CD4-positive, alpha-beta T cell (primary cell): Measurements from ENCODE around the gene COA8. TPM values are rescaled to one million over a fixed set of nuclear protein-coding genes. Genes with fewer than 3 reads are reported as not detected.
A peak's percentile ranks its signal among the peaks of the same experiment; 100 is the strongest.

Source experiments
- ATAC-seq: fragments of 200-7000 bp; cut with Tn5 transposase; one replicate; pipeline ENCODE4 v1.10.0; 2022; ENCODE audit warnings: mild to moderate bottlenecking; ENCODE audit not compliant: poor library complexity
- CTCF ChIA-PET: fragments of 350-600 bp; sonication (Branson Sonifier 250); formaldehyde crosslinking; loops from one replicate; lab custom pipeline; 2021; ENCODE audit warnings: antibody characterized with exemption, inconsistent platforms; lab: Charles Lee
- POLR2A ChIA-PET: fragments of 350-600 bp; sonication (Branson Sonifier 250); formaldehyde crosslinking; loops from one replicate; lab custom pipeline; 2021; ENCODE audit warnings: antibody characterized with exemption, inconsistent platforms; lab: Charles Lee
- DNase-seq, 14 experiments: peaks; one replicate each; pipeline ENCODE4 v3.0.0-alpha.2; 2013 to 2020; ENCODE audit warnings: mixed read lengths in 2 of 14
- H3K27ac ChIP-seq, 2 donors: one replicate each; pipeline versions ENCODE4 v1.5.1 to v1.7.0; 2013; ENCODE audit warnings: low read length in 2 of 2, low read depth in 1 of 2, mild to moderate bottlenecking in 1 of 2
- H3K27me3 ChIP-seq, 2 experiments: 1 replicate in 1 of 2; 2 replicates in 1 of 2; pipeline versions ENCODE4 v1.6.1 to v1.7.0; 2013; ENCODE audit warnings: low read length in 2 of 2, control low read depth in 1 of 2, mild to moderate bottlenecking in 1 of 2, moderate library complexity in 1 of 2; ENCODE audit not compliant: insufficient read depth in 2 of 2, control insufficient read depth in 1 of 2
- H3K36me3 ChIP-seq: one replicate; pipeline ENCODE4 v1.6.1; 2013; ENCODE audit warnings: low read length, control low read depth; ENCODE audit not compliant: insufficient read depth
- H3K4me1 ChIP-seq: one replicate; pipeline ENCODE4 v1.6.1; 2013; ENCODE audit warnings: low read length, control low read depth; ENCODE audit not compliant: insufficient read depth
- H3K4me3 ChIP-seq: one replicate; pipeline ENCODE4 v1.5.1; 2013; ENCODE audit warnings: mild to moderate bottlenecking, low read length, moderate library complexity
- H3K9me3 ChIP-seq, 2 experiments: 1 replicate in 1 of 2; 2 replicates in 1 of 2; pipeline versions ENCODE4 v1.6.1 to v1.7.0; 2013; ENCODE audit warnings: low read length in 2 of 2, mild to moderate bottlenecking in 2 of 2, control low read depth in 1 of 2, moderate library complexity in 1 of 2; ENCODE audit not compliant: control insufficient read depth in 1 of 2, insufficient read depth in 1 of 2
- H3K27ac Mint-ChIP-seq: one replicate; pipeline ENCODE4 v1.8.0; 2020; ENCODE audit warnings: mixed read lengths
- H3K27me3 Mint-ChIP-seq: one replicate; pipeline ENCODE4 v1.8.0; 2021; ENCODE audit warnings: mixed read lengths
- H3K36me3 Mint-ChIP-seq: one replicate; pipeline ENCODE4 v1.8.0; 2021; ENCODE audit warnings: low read depth, mixed read lengths
- H3K4me1 Mint-ChIP-seq: one replicate; pipeline ENCODE4 v1.8.0; 2021; ENCODE audit warnings: low read depth, mixed read lengths
- H3K4me3 Mint-ChIP-seq: one replicate; pipeline ENCODE4 v1.8.0; 2020; ENCODE audit warnings: mild to moderate bottlenecking, mixed read lengths
- H3K9me3 Mint-ChIP-seq: one replicate; pipeline ENCODE4 v1.8.0; 2020; ENCODE audit warnings: mixed read lengths
- intact Hi-C, 2 experiments: fragments of 100-400 bp; cut with DNase I in 1 of 2; cut with micrococcal nuclease in 1 of 2; formaldehyde crosslinking; loops; one replicate each; pipeline versions ENCODE4 v1.15.1 to v1.9.0; 2023 to 2025; cut with DNase I, micrococcal nuclease
- total RNA-seq, 174 experiments: library from RNA in 2 of 174; stranded (reverse) in 2 of 174; gene quantifications; one replicate each; pipeline ENCODE4 v1.2.3 and lab custom pipeline; 2021 to 2026
- TF ChIP-seq, protein P1 (sequence below): fragments of 200-600 bp; IDR thresholded peaks from one replicate; pipeline ENCODE4 v1.8.0; 2022; ENCODE audit warnings: antibody characterized with exemption, mild to moderate bottlenecking

Gene COA8
- total RNA-seq, 2 experiments from 2014 or later: 9.1 to 10.7 TPM

DNA sequence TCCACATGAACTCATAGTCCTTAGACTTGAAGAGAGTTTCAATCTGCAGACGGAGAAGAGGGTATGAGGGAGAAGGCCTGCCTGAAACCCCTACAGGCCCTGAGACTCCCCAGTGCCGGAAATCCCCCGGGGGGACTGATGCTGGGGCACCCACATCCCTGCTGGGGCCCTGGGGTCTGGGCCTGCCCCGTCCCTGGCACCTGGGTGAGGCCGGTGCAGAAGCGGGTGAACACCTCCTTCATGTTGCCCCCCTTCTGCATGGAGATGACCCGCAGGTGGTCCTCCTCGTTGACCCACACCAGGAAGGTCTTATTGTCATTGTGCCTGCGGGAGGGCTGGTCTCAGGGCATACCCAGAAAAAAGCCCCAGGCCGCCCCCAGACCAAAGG lies 42.5 kb upstream of the COA8 start:
- no peaks in the 10 kb centered on the region for H3K36me3 Mint-ChIP-seq
- H3K27ac Mint-ChIP-seq: no peak overlapping the region
- Histone ChIP-seq H3K27ac (no peak overlapping the region), H3K27me3 (peaks cover 11 to 19% of the 10 kb centered on the region in 2 experiments), H3K36me3 (no peaks in the 10 kb centered on the region), H3K9me3 (peaks cover 0 to 15% of the 10 kb centered on the region in 2 experiments), H3K4me1 (peaks cover 42% of the 10 kb centered on the region), H3K4me3 (peak overlapping the region; percentile 50)
- DNase-seq (peak in 1 of 14 experiments; percentile 32), ATAC-seq (no peak)
- ChIA-PET CTCF (interaction anchor here (1.3 to 1.8 kb wide), 3 partner anchors 16 to 129 kb away, joined by 3 to 7 read pairs (median 5); no protein-coding TSS in a partner anchor), POLR2A (interaction anchor here (2.3 kb wide), 1 partner anchor 8 kb away, joined by 9 read pairs; the partner anchor contains the start of gene TRMT61A)
- TF ChIP-seq, protein P1, sequence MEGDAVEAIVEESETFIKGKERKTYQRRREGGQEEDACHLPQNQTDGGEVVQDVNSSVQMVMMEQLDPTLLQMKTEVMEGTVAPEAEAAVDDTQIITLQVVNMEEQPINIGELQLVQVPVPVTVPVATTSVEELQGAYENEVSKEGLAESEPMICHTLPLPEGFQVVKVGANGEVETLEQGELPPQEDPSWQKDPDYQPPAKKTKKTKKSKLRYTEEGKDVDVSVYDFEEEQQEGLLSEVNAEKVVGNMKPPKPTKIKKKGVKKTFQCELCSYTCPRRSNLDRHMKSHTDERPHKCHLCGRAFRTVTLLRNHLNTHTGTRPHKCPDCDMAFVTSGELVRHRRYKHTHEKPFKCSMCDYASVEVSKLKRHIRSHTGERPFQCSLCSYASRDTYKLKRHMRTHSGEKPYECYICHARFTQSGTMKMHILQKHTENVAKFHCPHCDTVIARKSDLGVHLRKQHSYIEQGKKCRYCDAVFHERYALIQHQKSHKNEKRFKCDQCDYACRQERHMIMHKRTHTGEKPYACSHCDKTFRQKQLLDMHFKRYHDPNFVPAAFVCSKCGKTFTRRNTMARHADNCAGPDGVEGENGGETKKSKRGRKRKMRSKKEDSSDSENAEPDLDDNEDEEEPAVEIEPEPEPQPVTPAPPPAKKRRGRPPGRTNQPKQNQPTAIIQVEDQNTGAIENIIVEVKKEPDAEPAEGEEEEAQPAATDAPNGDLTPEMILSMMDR: no peak
- peaks cover 10% of the 10 kb centered on the region for H3K4me1 Mint-ChIP-seq
- peaks cover 23% of the 10 kb centered on the region for H3K27me3 Mint-ChIP-seq
- intact Hi-C loops: no loop called here
- H3K9me3 Mint-ChIP-seq: no peaks in the 10 kb centered on the region
- H3K4me3 Mint-ChIP-seq: no peak overlapping the region

DNA sequence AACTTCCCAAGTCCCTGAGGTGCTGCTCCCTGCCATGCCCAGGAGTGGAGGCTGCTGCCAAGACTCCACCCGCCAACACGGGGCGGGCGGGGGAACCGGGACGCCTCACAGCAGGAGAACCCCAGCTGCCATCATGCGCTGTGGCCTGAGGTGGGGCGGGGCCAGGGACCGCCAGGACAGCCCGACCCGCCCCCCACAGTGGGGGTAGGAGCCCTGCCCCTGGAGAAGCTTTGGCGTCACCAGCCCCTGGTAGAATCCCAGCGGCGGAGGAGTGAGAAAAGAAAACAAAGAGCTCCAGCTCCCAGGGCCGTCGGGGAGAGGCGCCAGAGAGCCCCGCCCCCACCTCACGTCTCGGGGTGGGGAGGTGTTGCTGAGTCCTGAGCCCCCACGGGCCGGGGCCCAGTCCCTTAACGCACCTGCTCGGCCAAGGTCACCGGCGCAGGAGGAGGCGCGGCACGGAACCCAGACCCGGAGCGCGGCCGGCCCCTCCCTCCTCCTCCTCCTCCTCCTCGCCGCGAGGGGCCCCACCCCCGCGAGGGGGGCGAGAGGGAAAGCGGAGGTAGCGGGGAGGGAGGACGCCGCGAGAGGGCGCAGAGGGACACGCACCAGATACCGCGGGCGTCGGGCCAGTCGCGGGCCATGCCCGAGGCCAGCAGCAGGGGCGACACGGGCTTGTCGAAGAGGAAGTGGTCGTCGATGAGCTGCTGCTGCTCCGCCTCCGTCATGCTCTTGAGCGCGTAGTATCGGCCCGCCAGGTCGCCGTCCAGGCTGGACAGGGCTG lies 41.9 kb upstream of the COA8 start:
- peak overlapping the region; percentile 50 for H3K4me3 ChIP-seq
- TF ChIP-seq, protein P1: peak; percentile 57
- Mint-ChIP-seq H3K4me3 (peak overlapping the region; percentile 60), H3K27ac (no peak overlapping the region), H3K36me3 (no peaks in the 10 kb centered on the region), H3K27me3 (peaks cover 23% of the 10 kb centered on the region), H3K4me1 (peaks cover 10% of the 10 kb centered on the region), H3K9me3 (no peaks in the 10 kb centered on the region)
- H3K36me3 ChIP-seq: no peaks in the 10 kb centered on the region
- peaks cover 0 to 15% of the 10 kb centered on the region in 2 experiments for H3K9me3 ChIP-seq
- intact Hi-C loops: no loop called here
- H3K27ac ChIP-seq: no peak overlapping the region
- ATAC-seq (peak; percentile 73), DNase-seq (peak; percentile 31 to 88 (median 62))
- POLR2A ChIA-PET: interaction anchor here (1.1 kb wide), 3 partner anchors 10 to 22 kb away, joined by 3 to 4 read pairs (median 3); no protein-coding TSS in a partner anchor
- CTCF ChIA-PET: interaction anchor here (1.2 to 1.8 kb wide), 5 partner anchors 16 to 130 kb away, joined by 3 to 7 read pairs (median 3); no protein-coding TSS in a partner anchor
- H3K27me3 ChIP-seq: peaks cover 11 to 19% of the 10 kb centered on the region in 2 experiments
- peaks cover 42% of the 10 kb centered on the region for H3K4me1 ChIP-seq

DNA sequence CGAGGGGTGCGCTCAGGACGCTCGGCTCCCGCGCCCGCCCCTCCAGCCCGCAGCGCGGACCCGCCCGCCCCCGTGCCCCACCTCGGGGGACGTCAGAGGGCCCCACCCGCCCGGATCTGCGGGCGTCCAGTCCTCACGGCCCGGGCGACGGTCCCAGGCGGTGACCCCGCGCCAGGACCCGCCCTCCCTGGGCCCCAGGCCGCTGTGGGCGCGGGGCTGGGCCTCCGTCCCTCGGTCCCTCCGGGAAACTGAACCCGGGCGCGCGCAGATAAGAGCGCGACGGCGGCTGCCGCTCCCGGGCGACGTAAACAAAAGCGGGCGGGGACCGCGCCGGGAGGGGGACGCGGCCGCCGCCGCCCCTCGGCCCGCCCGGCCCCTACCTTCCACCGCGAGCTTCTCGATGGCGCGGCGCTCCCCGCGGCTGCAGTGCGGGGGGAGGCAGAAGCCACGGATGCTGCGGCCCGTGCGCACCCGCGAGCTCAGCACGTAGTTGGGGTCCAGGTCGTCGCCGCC lies 41.3 kb upstream of the COA8 start:
- no peaks in the 10 kb centered on the region for H3K36me3 Mint-ChIP-seq
- DNase-seq (peak in 4 of 14 experiments; percentile 17 to 50 (median 38)), ATAC-seq (peak; percentile 23)
- POLR2A ChIA-PET: interaction anchor here (1.1 kb wide), 3 partner anchors 9 to 21 kb away, joined by 3 to 4 read pairs (median 3); no protein-coding TSS in a partner anchor
- peak overlapping the region; percentile 50 for H3K4me3 ChIP-seq
- intact Hi-C loops: no loop called here
- peaks cover 42% of the 10 kb centered on the region for H3K4me1 ChIP-seq
- H3K4me1 Mint-ChIP-seq: peaks cover 10% of the 10 kb centered on the region
- H3K9me3 ChIP-seq: peaks cover 0 to 15% of the 10 kb centered on the region in 2 experiments
- CTCF ChIA-PET: interaction anchor here (1.2 to 1.8 kb wide), 5 partner anchors 15 to 130 kb away, joined by 3 to 7 read pairs (median 3); no protein-coding TSS in a partner anchor
- no peak overlapping the region for H3K4me3 Mint-ChIP-seq
- no peak overlapping the region for H3K27ac Mint-ChIP-seq
- H3K27me3 Mint-ChIP-seq: peaks cover 23% of the 10 kb centered on the region
- no peak overlapping the region for H3K27ac ChIP-seq
- peaks cover 11 to 19% of the 10 kb centered on the region in 2 experiments for H3K27me3 ChIP-seq
- H3K36me3 ChIP-seq: no peaks in the 10 kb centered on the region
- no peaks in the 10 kb centered on the region for H3K9me3 Mint-ChIP-seq
- TF ChIP-seq, protein P1: peak; percentile 7
